Large intestine (tissue), 3 donors: ENCODE results near the gene NOPCHAP1. TPM values are rescaled to one million over a fixed set of nuclear protein-coding genes. Genes with fewer than 3 reads are reported as not detected.
"Not testable (repeated sequence)": the region's sequence is repeated elsewhere in the genome, so short reads cannot be mapped to it uniquely, and the experiment has no call there.

Experiments used
- DNase-seq, 2 donors: peaks; one replicate each; pipeline versions ENCODE4 v3.0.0 to v3.0.0-alpha.2; 2013
- H3K27ac ChIP-seq: one replicate; pipeline ENCODE4 v1.5.1; 2013; ENCODE audit warnings: low read length
- H3K27me3 ChIP-seq: 2 replicates; pipeline ENCODE4 v1.6.1; 2013; ENCODE audit warnings: low read length; ENCODE audit not compliant: control insufficient read depth, insufficient read depth
- H3K36me3 ChIP-seq: 2 replicates; pipeline ENCODE4 v1.6.1; 2013; ENCODE audit warnings: low read length; ENCODE audit not compliant: control insufficient read depth, insufficient read depth
- H3K4me1 ChIP-seq: one replicate; pipeline ENCODE4 v1.6.1; 2013; ENCODE audit warnings: low read length; ENCODE audit not compliant: control insufficient read depth, insufficient read depth
- H3K4me3 ChIP-seq: one replicate; pipeline ENCODE4 v1.5.1; 2013; ENCODE audit warnings: low read length
- H3K9me3 ChIP-seq: one replicate; pipeline ENCODE4 v1.6.1; 2013; ENCODE audit warnings: mild to moderate bottlenecking, low read depth, low read length, moderate library complexity; ENCODE audit not compliant: control insufficient read depth
- WGBS: methylation state at CpG from one replicate; pipeline ENCODE4 v1.1.5; 2013; ENCODE audit warnings: low lambda C conversion rate; ENCODE audit not compliant: insufficient coverage; 5-methylcytosine and 5-hydroxymethylcytosine counted together
- polyA plus RNA-seq: library from polyadenylated mRNA; unstranded; fragments of 120-200 nt; gene quantifications from one replicate; pipeline ENCODE4 v1.2.1, GENCODE V29; 2013

The NOPCHAP1 gene
- polyA plus RNA-seq, 1 donor = 7.6 TPM

GRCh38 chr12:104964167-104964855, 21.8 kb upstream of the NOPCHAP1 start:
- 33% methylated on average over 1 of the region's 8 CpGs for WGBS
- Histone ChIP-seq H3K9me3 (no peaks in the 10 kb centered on the region), H3K36me3 (no peaks in the 10 kb centered on the region), H3K27me3 (peaks cover 51% of the 10 kb centered on the region), H3K4me1 (no peaks in the 10 kb centered on the region), H3K27ac (no peak overlapping the region), H3K4me3 (no peak overlapping the region)
- no peak for DNase-seq

- no peak for DNase-seq
- H3K27me3 ChIP-seq = peaks cover 46% of the 10 kb centered on the region
- no peak overlapping the region for H3K4me3 ChIP-seq
- H3K9me3 ChIP-seq = no peaks in the 10 kb centered on the region
- 83% methylated on average over 1 of the region's 2 CpGs for WGBS
- no peaks in the 10 kb centered on the region for H3K36me3 ChIP-seq
- no peaks in the 10 kb centered on the region for H3K4me1 ChIP-seq
- no peak overlapping the region for H3K27ac ChIP-seq
Observed at GRCh38 chr12:104964856-104965205, 21.3 kb upstream of the NOPCHAP1 start.

GRCh38 chr12:104966677-104967076, 19.4 kb upstream of the NOPCHAP1 start:
- DNase-seq = no peak
- no peak overlapping the region for H3K27ac ChIP-seq
- H3K4me3 ChIP-seq = no peak overlapping the region
- H3K4me1 ChIP-seq = no peaks in the 10 kb centered on the region
- no peaks in the 10 kb centered on the region for H3K36me3 ChIP-seq
- WGBS = 100% methylated on average over 2 of the region's 4 CpGs
- H3K9me3 ChIP-seq = no peaks in the 10 kb centered on the region
- peaks cover 31% of the 10 kb centered on the region for H3K27me3 ChIP-seq

- H3K4me1 ChIP-seq = no peaks in the 10 kb centered on the region
- no peaks in the 10 kb centered on the region for H3K9me3 ChIP-seq
- 83% methylated on average over 2 of the region's 3 CpGs for WGBS
- peaks cover 15% of the 10 kb centered on the region for H3K27me3 ChIP-seq
- no peaks in the 10 kb centered on the region for H3K36me3 ChIP-seq
- H3K27ac ChIP-seq = no peak overlapping the region
- no peak for DNase-seq
- no peak overlapping the region for H3K4me3 ChIP-seq
Observed at GRCh38 chr12:104969343-104969742, 16.8 kb upstream of the NOPCHAP1 start.

GRCh38 chr12:104971306-104971705, 14.8 kb upstream of the NOPCHAP1 start:
- Histone ChIP-seq H3K4me1 (no peaks in the 10 kb centered on the region), H3K27me3 (peaks cover 6% of the 10 kb centered on the region), H3K9me3 (no peaks in the 10 kb centered on the region), H3K36me3 (no peaks in the 10 kb centered on the region), H3K4me3 (no peak overlapping the region), H3K27ac (no peak overlapping the region)
- WGBS = 100% methylated on average over 2 of the region's 5 CpGs
- DNase-seq = no peak

- no peak for DNase-seq
- Histone ChIP-seq H3K4me1 (no peaks in the 10 kb centered on the region), H3K9me3 (no peaks in the 10 kb centered on the region), H3K4me3 (no peak overlapping the region), H3K36me3 (no peaks in the 10 kb centered on the region), H3K27me3 (peaks cover 3% of the 10 kb centered on the region), H3K27ac (no peak overlapping the region)
- no CpG with 5 or more reads among the region's 5 CpGs for WGBS
Observed at GRCh38 chr12:104973250-104973649, 12.9 kb upstream of the NOPCHAP1 start.

- Histone ChIP-seq H3K27me3 (peaks cover 3% of the 10 kb centered on the region), H3K27ac (no peak overlapping the region), H3K9me3 (no peaks in the 10 kb centered on the region), H3K36me3 (no peaks in the 10 kb centered on the region), H3K4me1 (no peaks in the 10 kb centered on the region), H3K4me3 (no peak overlapping the region)
- WGBS = no CpG with 5 or more reads among the region's 7 CpGs
- no peak for DNase-seq
Observed at GRCh38 chr12:104974626-104975290, 11.4 kb upstream of the NOPCHAP1 start.

- no CpG with 5 or more reads among the region's 4 CpGs for WGBS
- H3K36me3 ChIP-seq = no peaks in the 10 kb centered on the region
- peaks cover 3% of the 10 kb centered on the region for H3K27me3 ChIP-seq
- H3K27ac ChIP-seq = no peak overlapping the region
- H3K4me3 ChIP-seq = no peak overlapping the region
- H3K9me3 ChIP-seq = no peaks in the 10 kb centered on the region
- DNase-seq = no peak
- H3K4me1 ChIP-seq = no peaks in the 10 kb centered on the region
Observed at GRCh38 chr12:104975587-104976343, 10.4 kb upstream of the NOPCHAP1 start.

GRCh38 chr12:104976703-104977102, 9.4 kb upstream of the NOPCHAP1 start:
- Histone ChIP-seq H3K9me3 (no peaks in the 10 kb centered on the region), H3K4me3 (no peak overlapping the region), H3K27me3 (peaks cover 3% of the 10 kb centered on the region), H3K4me1 (no peaks in the 10 kb centered on the region), H3K36me3 (no peaks in the 10 kb centered on the region), H3K27ac (no peak overlapping the region)
- no peak for DNase-seq
- no CpG with 5 or more reads among the region's 8 CpGs for WGBS

GRCh38 chr12:104977688-104978087, 8.4 kb upstream of the NOPCHAP1 start:
- H3K36me3 ChIP-seq, DNase-seq, H3K4me1 ChIP-seq, H3K4me3 ChIP-seq, H3K9me3 ChIP-seq, H3K27ac ChIP-seq, H3K27me3 ChIP-seq: not testable (repeated sequence)
- 100% methylated on average over 1 of the region's 15 CpGs for WGBS
